Airway epithelial cell (primary cell): ENCODE results near the gene DTX4. TPM values are rescaled to one million over a fixed set of nuclear protein-coding genes. Genes with fewer than 3 reads are reported as not detected.

ENCODE experiments used
- total RNA-seq: library from RNA; depleted of rRNA; stranded (reverse); fragments of >200 nt; gene quantifications from 2 replicates; pipeline ENCODE4 v1.2.3, GENCODE V29; 2015

Gene DTX4
- total RNA-seq, result 4.2 and 5.9 TPM in 2 replicates

GRCh38 chr11:59171508-59172322 is at the start of gene DTX4:
Gene DTX4, plus strand, starts transcription at chr11:59172132. Its CDS starts 464 bp downstream, at chr11:59172596.

GRCh38 chr11:59142530-59143507 is 29.1 kb upstream of the DTX4 start, which contains the start of gene FAM111A:
Gene FAM111A, plus strand, starts transcription at chr11:59142856. Its CDS starts 6,017 bp downstream, at chr11:59148873.

GRCh38 chr11:59212744-59213631 is 41.1 kb downstream of the DTX4 start, which contains the start of gene MPEG1:
Gene MPEG1, minus strand, starts transcription at chr11:59212927. Its CDS starts 62 bp downstream, at chr11:59212865.

Other genes with a start within 250 kb of the DTX4 start
- gene GLYATL1, start 232.6 kb upstream of the DTX4 start, total RNA-seq, result not detected in 2 replicates
- not detected in 2 replicates for gene GLYATL1B, start 85.8 kb upstream of the DTX4 start, total RNA-seq
- gene FAM111B, start 64.9 kb upstream of the DTX4 start, total RNA-seq, result 9.5 TPM in 2 replicates
- gene FAM111A, start 29.3 kb upstream of the DTX4 start, total RNA-seq, result 12.1 and 16.8 TPM in 2 replicates
- gene MPEG1, start 40.8 kb downstream of the DTX4 start, total RNA-seq, result not detected in 2 replicates
- not detected in 2 replicates for gene OR5AN1, start 186.8 kb downstream of the DTX4 start, total RNA-seq